ENCODE data around the gene AK3. TPM values are rescaled to one million over a fixed set of nuclear protein-coding genes. Genes with fewer than 3 reads are reported as not detected.

AK3 gene
- polyA plus RNA-seq, 1 experiment: 30.1 TPM

- Histone ChIP-seq H3K4me3 (ENCODE audit: low read depth, low read length) (no peak overlapping the region), H3K27me3 (ENCODE audit: control insufficient read depth, insufficient read depth, low read length) (no peaks in the 10 kb centered on the region), H3K36me3 (ENCODE audit: control insufficient read depth, insufficient read depth, low read length) (peaks cover 2% of the 10 kb centered on the region)
- ChIA-PET CTCF (interaction anchor here (0.7 kb wide), 1 partner anchor 17 kb away, joined by 4 read pairs; no protein-coding TSS in a partner anchor), POLR2A (no interaction called here)
- DNase-seq (ENCODE audit: low read depth): no peak
- no peak for TF ChIP-seq CTCF (IDR thresholded peaks at IDR 0.05; ENCODE audit: insufficient read depth, low read depth, low read length)
Observed at GRCh38 chr9:4713849-4714248, 27.2 kb downstream of the AK3 start.

DNA sequence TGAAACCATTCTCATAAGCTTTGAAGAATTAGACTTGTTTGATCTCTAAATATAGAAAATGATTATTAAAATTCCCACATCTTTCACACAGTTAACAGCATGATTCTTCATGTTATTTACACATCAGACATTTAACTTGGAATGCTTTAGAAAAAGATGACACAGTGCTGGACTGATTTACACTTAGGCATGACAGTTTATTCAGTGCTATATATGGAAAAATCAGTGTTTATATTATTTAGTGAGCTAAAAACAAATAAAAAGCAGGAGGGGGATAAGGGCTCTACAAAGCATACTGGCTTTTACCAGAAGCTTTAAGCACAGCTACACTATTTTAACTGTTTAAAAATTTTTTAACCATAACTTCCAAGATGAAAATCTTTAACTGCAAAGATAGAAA is 31.6 kb downstream of the AK3 start:
- POLR2A ChIA-PET: no interaction called here
- H3K36me3 ChIP-seq (ENCODE audit: control insufficient read depth, insufficient read depth, low read length): peaks cover 1% of the 10 kb centered on the region; the same call in 1 of the 2 replicates
- no peak for DNase-seq (ENCODE audit: low read depth)
- CTCF ChIA-PET: interaction anchor here (0.6 to 0.7 kb wide), 2 partner anchors 104 to 269 kb away, joined by 3 read pairs; no protein-coding TSS in a partner anchor
- H3K27me3 ChIP-seq (ENCODE audit: control insufficient read depth, insufficient read depth, low read length): no peaks in the 10 kb centered on the region
- no peak for TF ChIP-seq CTCF (IDR thresholded peaks at IDR 0.05; ENCODE audit: insufficient read depth, low read depth, low read length)
- H3K4me3 ChIP-seq (ENCODE audit: low read depth, low read length): no peak overlapping the region

GRCh38 chr9:4706971-4707622 is 33.9 kb downstream of the AK3 start:
- Histone ChIP-seq H3K27me3 (ENCODE audit: control insufficient read depth, insufficient read depth, low read length) (no peaks in the 10 kb centered on the region), H3K36me3 (ENCODE audit: control insufficient read depth, insufficient read depth, low read length) (peaks cover 1% of the 10 kb centered on the region; the same call in 1 of the 2 replicates), H3K4me3 (ENCODE audit: low read depth, low read length) (no peak overlapping the region)
- TF ChIP-seq CTCF (IDR thresholded peaks at IDR 0.05; ENCODE audit: insufficient read depth, low read depth, low read length): no peak
- ChIA-PET POLR2A (no interaction called here), CTCF (no interaction called here)
- DNase-seq (ENCODE audit: low read depth): no peak

- H3K4me3 ChIP-seq (ENCODE audit: low read depth, low read length): no peak overlapping the region
- ChIA-PET POLR2A (interaction anchor here (0.7 kb wide), 1 partner anchor 27 kb away, joined by 3 read pairs; no protein-coding TSS in a partner anchor), CTCF (no interaction called here)
- no peaks in the 10 kb centered on the region for H3K27me3 ChIP-seq (ENCODE audit: control insufficient read depth, insufficient read depth, low read length)
- peaks cover 1% of the 10 kb centered on the region; the same call in 1 of the 2 replicates for H3K36me3 ChIP-seq (ENCODE audit: control insufficient read depth, insufficient read depth, low read length)
- no peak for DNase-seq (ENCODE audit: low read depth)
- no peak for TF ChIP-seq CTCF (IDR thresholded peaks at IDR 0.05; ENCODE audit: insufficient read depth, low read depth, low read length)
Observed at GRCh38 chr9:4706021-4706420, 35.0 kb downstream of the AK3 start.

DNA sequence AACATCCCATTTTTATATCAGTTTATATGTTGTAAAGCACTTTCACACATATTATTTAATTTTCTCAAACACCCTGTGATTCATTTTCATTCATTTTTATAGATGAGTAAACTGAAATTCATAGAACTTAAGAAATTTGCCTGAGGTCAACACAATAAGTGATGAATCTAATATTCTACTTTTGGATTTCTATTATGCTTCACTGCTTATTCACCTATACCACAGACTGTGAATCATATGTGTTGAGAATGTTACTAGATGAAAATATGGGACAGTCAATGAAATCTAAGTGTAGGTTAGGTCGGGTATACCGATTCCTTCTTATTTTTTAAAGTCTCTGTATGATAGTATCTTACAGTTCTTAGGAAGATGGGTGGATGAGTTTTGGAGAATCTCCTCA is 36.9 kb downstream of the AK3 start:
- ChIA-PET CTCF (no interaction called here), POLR2A (no interaction called here)
- no peak overlapping the region for H3K4me3 ChIP-seq (ENCODE audit: low read depth, low read length)
- TF ChIP-seq CTCF (IDR thresholded peaks at IDR 0.05; ENCODE audit: insufficient read depth, low read depth, low read length): no peak
- H3K36me3 ChIP-seq (ENCODE audit: control insufficient read depth, insufficient read depth, low read length): peaks cover 3% of the 10 kb centered on the region
- H3K27me3 ChIP-seq (ENCODE audit: control insufficient read depth, insufficient read depth, low read length): no peaks in the 10 kb centered on the region
- DNase-seq (ENCODE audit: low read depth): no peak

Data from BJ (cell line).